Measurements from ENCODE around the gene CCDC106.

Gene CCDC106

GRCh38 chr19:55673465-55673864 is 25.5 kb downstream of the CCDC106 start:
- TF ChIP-seq CTCF (IDR thresholded peaks at IDR 0.05; ENCODE audit: low read depth, low read length, missing control alignments) = no peak
- H3K4me3 ChIP-seq (replicated peaks; ENCODE audit: low read depth, low read length) = no peak overlapping the region
- DNase-seq (ENCODE audit: extremely low read depth, low read depth) = no peak

GRCh38 chr19:55673889-55674288 is 25.9 kb downstream of the CCDC106 start:
- DNase-seq (ENCODE audit: extremely low read depth, low read depth) = no peak
- no peak for TF ChIP-seq CTCF (IDR thresholded peaks at IDR 0.05; ENCODE audit: low read depth, low read length, missing control alignments)
- no peak overlapping the region for H3K4me3 ChIP-seq (replicated peaks; ENCODE audit: low read depth, low read length)

GRCh38 chr19:55674459-55674840 is 26.4 kb downstream of the CCDC106 start:
- H3K4me3 ChIP-seq (replicated peaks; ENCODE audit: low read depth, low read length) = peak overlapping the region; percentile 77
- no peak for TF ChIP-seq CTCF (IDR thresholded peaks at IDR 0.05; ENCODE audit: low read depth, low read length, missing control alignments)
- DNase-seq (ENCODE audit: extremely low read depth, low read depth) = no peak

GRCh38 chr19:55674841-55675660 is 27.0 kb downstream of the CCDC106 start, which contains the start of gene EPN1:
Gene EPN1 (plus strand): TSS chr19:55675226. CDS start chr19:55678628, 3,402 bp downstream.
- H3K4me3 ChIP-seq (replicated peaks; ENCODE audit: low read depth, low read length) = peak within 1 kb of the TSS; percentile 77
- no peak for TF ChIP-seq CTCF (IDR thresholded peaks at IDR 0.05; ENCODE audit: low read depth, low read length, missing control alignments)
- DNase-seq (ENCODE audit: extremely low read depth, low read depth) = peak; percentile 86

- peak overlapping the region; percentile 77 for H3K4me3 ChIP-seq (replicated peaks; ENCODE audit: low read depth, low read length)
- no peak for DNase-seq (ENCODE audit: extremely low read depth, low read depth)
- TF ChIP-seq CTCF (IDR thresholded peaks at IDR 0.05; ENCODE audit: low read depth, low read length, missing control alignments) = no peak
Observed at GRCh38 chr19:55675661-55676354, 27.8 kb downstream of the CCDC106 start.

GRCh38 chr19:55676383-55676782 is 28.4 kb downstream of the CCDC106 start:
- no peak for DNase-seq (ENCODE audit: extremely low read depth, low read depth)
- H3K4me3 ChIP-seq (replicated peaks; ENCODE audit: low read depth, low read length) = peak overlapping the region; percentile 77
- TF ChIP-seq CTCF (IDR thresholded peaks at IDR 0.05; ENCODE audit: low read depth, low read length, missing control alignments) = no peak

Measured in HFF-Myc (cell line).